Choroid plexus epithelial cell (primary cell): ENCODE measurements around the gene HMCN1.

ENCODE experiments used
- DNase-seq: peaks from one replicate; pipeline ENCODE4 v3.0.0-alpha.2; 2010; ENCODE audit warnings: low read depth
- H3K4me3 ChIP-seq: 2 replicates; pipeline ENCODE4 v1.5.1; 2011; ENCODE audit warnings: low read depth, mild to moderate bottlenecking, control low read depth, low read length, moderate library complexity
- CTCF ChIP-seq: conservative IDR thresholded peaks from 2 replicates; pipeline ENCODE4 v1.5.1; 2011; ENCODE audit warnings: low read depth, mild to moderate bottlenecking, control low read depth, inconsistent platforms, low read length, moderate library complexity

HMCN1 gene

GRCh38 chr1:185961664-185962063 lies 227.5 kb downstream of the HMCN1 start:
- DNase-seq: peak; percentile 41
- H3K4me3 ChIP-seq: no peak overlapping the region
- no peak for TF ChIP-seq CTCF

- no peak overlapping the region for H3K4me3 ChIP-seq
- no peak for TF ChIP-seq CTCF
- DNase-seq: peak; percentile 44
Observed at GRCh38 chr1:185964946-185965345, 230.8 kb downstream of the HMCN1 start.

GRCh38 chr1:185965870-185966269 lies 231.7 kb downstream of the HMCN1 start:
- DNase-seq: no peak
- no peak overlapping the region for H3K4me3 ChIP-seq
- TF ChIP-seq CTCF: no peak

GRCh38 chr1:185966471-185966870 lies 232.3 kb downstream of the HMCN1 start:
- TF ChIP-seq CTCF: no peak
- no peak overlapping the region for H3K4me3 ChIP-seq
- DNase-seq: peak; percentile 26

- no peak for TF ChIP-seq CTCF
- H3K4me3 ChIP-seq: no peak overlapping the region
- peak; percentile 80 for DNase-seq
Observed at GRCh38 chr1:185969028-185969427, 234.8 kb downstream of the HMCN1 start.

- no peak overlapping the region for H3K4me3 ChIP-seq
- DNase-seq: no peak
- TF ChIP-seq CTCF: no peak
Observed at GRCh38 chr1:185969524-185969991, 235.4 kb downstream of the HMCN1 start.

GRCh38 chr1:185971688-185972087 lies 237.5 kb downstream of the HMCN1 start:
- peak; percentile 92 for DNase-seq
- no peak overlapping the region for H3K4me3 ChIP-seq
- no peak for TF ChIP-seq CTCF
